Adipose tissue (tissue), 3 donors: ENCODE results near the gene SNX13. TPM values are rescaled to one million over a fixed set of nuclear protein-coding genes. Genes with fewer than 3 reads are reported as not detected.

Source experiments
- H3K27ac ChIP-seq: one replicate; pipeline ENCODE4 v1.5.1; 2013; ENCODE audit warnings: low read depth, low read length
- WGBS, 3 donors: extraction: QIAGEN DNeasy Blood & Tissue Kit; methylation state at CpG; one replicate each; pipeline ENCODE4 v1.1.7; 2013; 5-methylcytosine and 5-hydroxymethylcytosine counted together
- polyA plus RNA-seq, 3 donors: library from polyadenylated mRNA; stranded (reverse); fragments of 200-250 nt; gene quantifications; one replicate each; pipeline ENCODE4 v1.2.3, GENCODE V29; 2013
- donor health status: healthy with polysubstance abuse.
- donor health status: Bipolar disorder and iron deficiency.
- donor health status: healthy.

The SNX13 gene
- polyA plus RNA-seq, 3 donors: 6.5 to 12.4 (median 10.2) TPM

- H3K27ac ChIP-seq: no peak overlapping the region
- 67 to 80% (median 68%) methylated on average over 3 of the region's 3 CpGs for WGBS, 3 donors
Measured at GRCh38 chr7:17771901-17772408, 168.3 kb downstream of the SNX13 start.

GRCh38 chr7:17770710-17771375 is 169.5 kb downstream of the SNX13 start:
- H3K27ac ChIP-seq: no peak overlapping the region
- 54 to 69% (median 56%) methylated on average over 4 of the region's 4 CpGs for WGBS, 3 donors

- 19 to 34% (median 25%) methylated on average over 2 of the region's 2 CpGs for WGBS, 3 donors
Measured at GRCh38 chr7:17769918-17770317, 170.4 kb downstream of the SNX13 start.

GRCh38 chr7:17758008-17758407 is 182.3 kb downstream of the SNX13 start:
- 80 to 92% (median 84%) methylated on average over 3 of the region's 3 CpGs for WGBS, 3 donors
- no peak overlapping the region for H3K27ac ChIP-seq

More at GRCh38 chr7:17769918-17770317, 170.4 kb downstream of the SNX13 start:
- no peak overlapping the region for H3K27ac ChIP-seq

GRCh38 chr7:17746020-17746530 is 194.2 kb downstream of the SNX13 start:
- no peak overlapping the region for H3K27ac ChIP-seq
- 64 to 87% (median 86%) methylated on average over 2 of the region's 2 CpGs for WGBS, 3 donors

GRCh38 chr7:17745610-17746009 is 194.7 kb downstream of the SNX13 start:
- H3K27ac ChIP-seq: no peak overlapping the region

GRCh38 chr7:17743316-17743715 is 197.0 kb downstream of the SNX13 start:
- no peak overlapping the region for H3K27ac ChIP-seq
- WGBS, 3 donors: 46 to 62% (median 53%) methylated on average over 3 of the region's 3 CpGs

GRCh38 chr7:17741426-17741825 is 198.9 kb downstream of the SNX13 start:
- 63 to 86% (median 82%) methylated on average over 2 of the region's 2 CpGs for WGBS, 3 donors
- H3K27ac ChIP-seq: no peak overlapping the region

Other genes starting within 250 kb of the SNX13 start
- gene PRPS1L1, start 87.4 kb upstream of the SNX13 start, polyA plus RNA-seq: not detected